Measurements from ENCODE around the gene CSMD2. TPM values are rescaled to one million over a fixed set of nuclear protein-coding genes. Genes with fewer than 3 reads are reported as not detected.

CSMD2 gene
- total and polyA plus RNA-seq, 2 of the 4 experiments (the other 2 are of a cell fraction): under 0.01 to 0.36 TPM

DNA sequence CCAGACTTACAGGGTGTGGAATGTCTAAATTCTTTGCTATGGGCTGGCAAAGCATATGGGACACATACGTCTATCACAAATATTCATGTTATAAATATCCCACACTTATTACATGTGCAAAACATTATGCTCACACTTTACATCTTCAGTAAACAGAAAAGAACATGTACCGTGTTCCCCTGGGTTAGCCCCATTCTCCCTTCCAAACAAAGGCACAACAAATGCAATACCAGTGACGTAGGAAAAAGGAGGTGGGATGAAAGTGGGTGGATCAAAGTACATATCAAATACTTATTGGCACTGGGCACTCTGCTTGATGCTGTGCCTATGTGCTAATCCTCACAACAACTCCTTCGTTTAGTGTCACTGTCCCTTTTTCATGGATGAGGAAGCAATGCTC is 521.8 kb downstream of the CSMD2 start:
- H3K14ac ChIP-seq (replicated peaks; ENCODE audit: low read depth, low read length): no peak overlapping the region
- no peak overlapping the region for H2BK20ac ChIP-seq (ENCODE audit: low read depth, low read length)
- H2AFZ ChIP-seq (replicated peaks; ENCODE audit: low read length, poor library complexity): no peak overlapping the region
- ATAC-seq (ENCODE audit: low read depth): no peak
- no peak overlapping the region for H3K56ac ChIP-seq (ENCODE audit: extremely low read depth, insufficient read depth, low read length)
- no peak overlapping the region for H2BK120ac ChIP-seq (ENCODE audit: low read depth, low read length)
- intact Hi-C loops (cut with micrococcal nuclease) (no loop called here), dilution Hi-C loops (cut with HindIII; ENCODE audit: low sequenced_read_pairs, unreplicated experiment) (no loop called here), in situ Hi-C loops (cut with MboI; ENCODE audit: low sequenced_read_pairs) (no loop called here)
- H4K5ac ChIP-seq (ENCODE audit: low read depth, low read length): no peak overlapping the region
- H3K23ac ChIP-seq (ENCODE audit: low read depth, low read length): no peak overlapping the region
- no peak overlapping the region for H3K9ac ChIP-seq (ENCODE audit: low read depth, low read length)
- H3K4ac ChIP-seq (ENCODE audit: low read depth, low read length): no peak overlapping the region
- H3K18ac ChIP-seq (ENCODE audit: low read depth, low read length): no peak overlapping the region
- no peak for DNase-seq
- H3K27ac ChIP-seq (ENCODE audit: insufficient read depth, low read length): no peak overlapping the region
- no CpG with 5 or more reads among the region's 4 CpGs for WGBS, 2 experiments (ENCODE audit: extremely low coverage in 2 of 2, insufficient read length in 1 of 2)
- H3K4me3 ChIP-seq (ENCODE audit: insufficient read depth, low read depth, low read length): no peak overlapping the region
- H2BK5ac ChIP-seq (ENCODE audit: low read depth, low read length, poor library complexity, severe bottlenecking): no peak overlapping the region
- no peak overlapping the region for H2BK15ac ChIP-seq (ENCODE audit: low read depth, low read length)
- no peaks in the 10 kb centered on the region; the same call in 1 of the 2 replicates for H3K4me1 ChIP-seq (ENCODE audit: control insufficient read depth, insufficient read depth, low read length)
- H2AK5ac ChIP-seq (ENCODE audit: low read depth, low read length): no peak overlapping the region
- no peaks in the 10 kb centered on the region for H3K36me3 ChIP-seq (ENCODE audit: control insufficient read depth, insufficient read depth, low read length)
- H3K9me1 ChIP-seq (ENCODE audit: insufficient read depth, low read length): no peaks in the 10 kb centered on the region
- no peaks in the 10 kb centered on the region for H3K9me3 ChIP-seq (ENCODE audit: control insufficient read depth, insufficient read depth, low read length)
- TF ChIP-seq RFX5 (IDR thresholded peaks at IDR 0.05; ENCODE audit: low read depth, low read length) (no peak), MAFK (IDR thresholded peaks at IDR 0.05; ENCODE audit: low read depth, low read length) (no peak), FOS (IDR thresholded peaks at IDR 0.05; ENCODE audit: low read depth, low read length) (no peak), CEBPB (IDR thresholded peaks at IDR 0.05; ENCODE audit: low read depth, low read length) (no peak), SMC3 (IDR thresholded peaks at IDR 0.05; ENCODE audit: low read depth, low read length) (no peak), RAD21 (IDR thresholded peaks at IDR 0.05; ENCODE audit: low read length) (no peak), CHD1 (IDR thresholded peaks at IDR 0.05; ENCODE audit: low read depth, low read length) (no peak), RCOR1 (IDR thresholded peaks at IDR 0.05; ENCODE audit: insufficient replicate concordance, low read length) (no peak), NFE2L2 (IDR thresholded peaks at IDR 0.05; ENCODE audit: low read depth, low read length) (no peak), POLR2A (IDR thresholded peaks at IDR 0.05; ENCODE audit: low read depth, low read length) (no peak)
- no peaks in the 10 kb centered on the region for H4K20me1 ChIP-seq (ENCODE audit: insufficient read depth, low read length)
- H4K8ac ChIP-seq (ENCODE audit: low read depth in 2 of 2, low read length in 2 of 2): no peak overlapping the region
- ChIA-PET CTCF (no interaction called here), POLR2A (ENCODE audit: unreplicated experiment) (no interaction called here)
- H3K4me2 ChIP-seq (ENCODE audit: low read depth, low read length): no peak overlapping the region
- no peaks in the 10 kb centered on the region for H3K79me1 ChIP-seq (ENCODE audit: low read depth in 1 of 2, low read length in 2 of 2)
- no peak overlapping the region for H4K91ac ChIP-seq (ENCODE audit: insufficient read depth, low read depth, low read length)
- BruUV-seq (replicated peaks): no TSS peak
- no peaks in the 10 kb centered on the region for H3K27me3 ChIP-seq (ENCODE audit: control insufficient read depth, insufficient read depth, low read length)
- no peak overlapping the region for H2AK9ac ChIP-seq (replicated peaks; ENCODE audit: low read depth, low read length, poor library complexity)
